ENCODE measurements around the gene DIAPH3. TPM values are rescaled to one million over a fixed set of nuclear protein-coding genes. Genes with fewer than 3 reads are reported as not detected.

Gene DIAPH3
- total and polyA plus RNA-seq, 2 of the 8 experiments (the other 6 are each of a cell fraction or from before 2014, with no cell fraction given) = 8.0 to 30.8 TPM

GRCh38 chr13:59782696-59783095 is 381.0 kb downstream of the DIAPH3 start (continued):
- TF ChIP-seq ATF2 (IDR thresholded peaks at IDR 0.05; ENCODE audit: low read length) (no peak), KDM1A (IDR thresholded peaks at IDR 0.05; ENCODE audit: borderline replicate concordance, low read length) (no peak), CREB1 (IDR thresholded peaks at IDR 0.05) (no peak), NRF1 (IDR thresholded peaks at IDR 0.05; ENCODE audit: low read depth, low read length) (no peak), CTCF (IDR thresholded peaks at IDR 0.05; ENCODE audit: control extremely low read depth in 1 of 3, insufficient read depth in 1 of 3, low read depth in 1 of 3, low read length in 3 of 3) (no peak), SP4 (IDR thresholded peaks at IDR 0.05; ENCODE audit: low read length) (no peak), SIN3A (conservative IDR thresholded peaks at IDR 0.05 in 1 of 2, IDR thresholded peaks at IDR 0.05 in 1 of 2; ENCODE audit: low read depth in 1 of 2, low read length in 2 of 2) (no peak), EP300 (IDR thresholded peaks at IDR 0.05; ENCODE audit: borderline replicate concordance in 1 of 2, low read depth in 2 of 2, low read length in 2 of 2) (no peak), HDAC6 (IDR thresholded peaks at IDR 0.05; ENCODE audit: low read depth, low read length) (no peak)

All from H1 (cell line).